Activated CD8-positive, alpha-beta memory T cell treated with anti-CD3 and anti-CD28 coated beads for 24 hours (primary cell): ENCODE data around the gene CD79B.

Source experiments
- DNase-seq: peaks from one replicate; pipeline ENCODE4 v3.0.0-alpha.2; 2020

The CD79B gene

DNA sequence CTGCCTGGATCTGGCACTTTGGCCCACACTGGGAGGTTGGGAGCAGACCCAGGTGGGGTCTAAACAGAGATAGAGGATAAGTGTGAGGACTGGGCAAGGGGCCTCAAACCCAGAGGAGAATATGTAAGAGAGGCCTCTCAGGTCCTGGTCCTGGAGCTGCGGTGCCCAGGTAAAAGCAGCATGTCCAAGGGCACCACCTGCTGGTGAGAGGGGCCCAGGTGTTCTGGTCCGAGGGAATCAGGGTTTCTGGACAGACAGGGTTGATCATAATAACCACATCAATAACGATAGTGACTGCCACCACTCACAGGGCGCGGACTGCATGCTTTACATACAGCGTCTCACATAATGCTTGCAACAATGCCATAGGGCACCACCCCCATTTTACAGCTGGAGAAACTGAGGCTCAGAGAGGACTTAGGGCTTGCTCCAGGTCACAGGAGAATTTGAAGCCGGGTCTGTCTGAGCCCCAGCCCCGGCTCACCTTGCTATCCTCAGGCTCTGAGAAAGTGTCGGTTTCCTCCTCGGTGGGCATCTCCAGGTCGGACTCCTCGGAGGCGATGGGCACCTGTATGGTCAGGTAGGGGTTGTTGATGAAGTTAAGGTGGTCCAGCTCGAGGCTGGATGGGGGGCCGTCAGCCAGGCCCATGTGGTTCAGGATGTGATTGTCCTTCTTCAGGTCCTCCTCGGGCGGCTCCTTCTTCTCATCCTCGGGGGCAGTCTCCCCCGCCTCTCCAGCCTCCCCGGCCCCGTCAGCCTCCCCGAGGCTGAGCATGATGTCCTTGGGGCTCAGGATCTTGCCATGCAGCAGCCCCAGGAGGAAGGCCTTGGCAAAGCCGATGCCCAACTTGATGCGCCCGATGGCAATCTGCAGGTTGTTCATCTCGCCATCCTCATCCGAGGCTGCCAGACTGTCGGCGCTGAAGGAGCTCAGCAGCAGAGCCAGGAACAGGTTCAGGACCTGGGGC is 19.1 kb upstream of the CD79B start:
- DNase-seq, result no peak

DNA sequence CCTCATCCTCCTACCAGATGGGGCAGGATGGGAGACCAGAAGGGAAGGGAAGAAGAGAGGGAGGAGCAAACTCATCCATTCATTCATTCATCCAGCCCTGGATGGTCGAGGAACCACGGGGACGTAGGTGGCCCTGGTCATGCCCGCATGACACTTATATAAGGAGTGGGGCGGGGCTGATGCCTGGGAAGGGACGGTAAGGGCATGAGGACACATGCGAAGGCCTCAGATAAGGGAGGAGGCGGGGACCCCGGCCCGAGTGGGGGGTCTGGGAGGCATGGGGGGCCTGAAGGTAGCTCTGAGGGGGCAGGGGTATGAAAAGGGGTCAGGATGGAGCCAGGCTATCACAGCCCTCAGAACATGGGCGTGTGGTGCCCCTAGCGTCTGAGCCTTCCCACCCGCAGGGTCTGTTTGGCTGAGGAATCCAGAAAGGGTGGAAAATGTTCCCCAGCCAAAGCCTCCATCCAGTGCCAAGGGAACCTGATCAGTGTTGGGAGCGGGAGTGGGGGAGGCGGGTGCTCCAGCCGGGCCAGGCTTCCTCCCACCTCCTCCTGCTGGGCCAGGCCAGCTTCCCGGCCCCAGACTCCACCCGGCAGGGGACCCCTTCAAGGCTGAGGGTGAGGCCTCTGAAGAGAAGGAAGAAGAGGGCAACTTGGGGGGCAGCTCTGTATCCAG is 17.6 kb upstream of the CD79B start:
- DNase-seq, result no peak

DNA sequence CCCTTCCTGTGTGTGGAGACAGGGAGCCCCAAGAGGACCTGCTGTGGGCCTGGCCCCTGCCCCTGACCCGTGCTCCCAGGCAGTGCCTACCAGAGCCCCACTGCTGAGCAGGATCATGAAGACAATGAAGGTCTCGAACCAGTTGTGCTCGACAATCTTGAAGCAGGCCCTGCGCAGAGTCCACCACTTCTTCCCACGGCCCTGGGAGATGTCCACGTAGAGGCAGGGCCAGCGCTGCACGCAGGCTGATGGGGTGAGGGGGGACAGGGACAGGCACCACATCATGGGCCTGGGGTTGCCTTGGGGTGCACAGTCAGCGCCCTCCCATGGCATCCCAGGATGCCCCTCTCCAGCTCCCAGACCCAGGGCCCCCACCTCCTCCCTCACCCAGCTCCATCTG is 16.4 kb upstream of the CD79B start:
- no peak for DNase-seq

DNA sequence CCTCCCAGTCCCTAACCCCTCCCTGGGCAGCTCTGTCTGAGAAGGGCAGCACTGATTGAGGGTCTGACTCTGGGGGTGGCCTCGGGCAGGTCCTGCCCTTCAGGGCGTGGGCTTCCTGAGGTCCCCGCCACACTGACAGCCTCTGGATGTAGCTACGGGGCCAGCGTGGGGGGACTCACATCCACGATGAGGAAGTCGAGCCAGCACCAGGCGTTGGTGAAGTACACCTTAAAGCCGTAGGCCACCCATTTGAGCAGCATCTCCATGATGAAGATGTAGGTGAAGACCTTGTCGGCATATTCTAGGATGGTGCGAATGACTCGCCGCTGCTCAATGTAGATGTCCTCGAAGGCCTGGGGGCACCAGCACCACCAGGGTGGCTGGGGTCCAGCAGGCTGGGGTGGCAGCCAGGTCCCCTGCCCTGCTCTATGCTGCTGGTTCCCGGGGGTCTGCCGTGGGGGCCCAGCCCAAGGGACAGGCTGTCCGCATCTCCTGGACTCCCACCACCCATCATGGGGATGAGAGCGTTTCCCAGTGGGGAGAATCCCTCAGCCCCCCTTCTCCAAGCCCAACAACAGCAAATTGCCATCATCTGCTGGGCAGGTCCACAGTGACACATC is 15.7 kb upstream of the CD79B start:
- DNase-seq, result no peak

DNA sequence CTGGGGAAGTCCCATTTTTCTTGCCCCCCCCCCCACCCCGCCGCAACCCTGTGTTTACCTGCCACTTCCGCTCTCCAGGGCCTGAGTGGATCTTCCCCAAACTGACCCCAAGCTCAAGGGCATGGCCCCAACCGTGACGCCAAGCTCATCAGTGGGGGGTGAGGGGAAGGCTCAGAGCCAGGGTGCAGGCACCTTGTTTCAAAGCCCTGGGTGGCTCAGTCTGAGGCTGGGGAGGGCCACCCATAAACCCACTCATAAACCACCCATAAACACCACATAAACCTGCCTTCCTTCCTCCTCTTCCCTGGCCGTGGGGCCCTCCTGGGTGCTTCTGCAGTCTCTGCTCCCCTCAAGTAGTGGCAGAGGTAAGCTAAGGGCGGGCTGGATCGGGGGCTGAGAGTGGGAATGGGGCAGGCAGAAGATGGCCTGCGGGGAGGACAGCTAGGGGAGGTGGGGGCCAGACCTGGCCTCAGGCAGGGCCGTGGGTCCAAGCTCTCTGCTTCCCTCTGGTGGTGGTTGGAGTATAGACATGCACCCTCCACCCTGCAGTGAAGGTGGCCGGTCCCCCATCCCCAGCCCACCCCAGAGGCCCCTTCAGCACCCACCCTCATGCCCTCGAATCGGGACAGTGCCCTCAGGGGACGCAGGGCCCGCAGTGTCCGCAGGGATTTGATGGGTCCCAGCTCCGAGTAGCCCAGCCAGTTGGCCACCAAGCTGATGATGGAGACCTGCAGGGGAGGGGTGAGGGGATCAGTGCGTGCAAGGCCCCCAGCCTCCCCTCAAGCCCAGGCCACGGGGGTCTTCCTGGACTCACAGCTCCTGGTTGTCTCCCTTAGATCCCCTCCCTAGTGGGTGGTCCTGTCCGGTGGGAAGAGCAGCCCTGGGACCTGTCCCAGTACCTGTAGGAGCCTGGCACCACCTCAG is 14.6 kb upstream of the CD79B start:
- peak; percentile 84 for DNase-seq

DNA sequence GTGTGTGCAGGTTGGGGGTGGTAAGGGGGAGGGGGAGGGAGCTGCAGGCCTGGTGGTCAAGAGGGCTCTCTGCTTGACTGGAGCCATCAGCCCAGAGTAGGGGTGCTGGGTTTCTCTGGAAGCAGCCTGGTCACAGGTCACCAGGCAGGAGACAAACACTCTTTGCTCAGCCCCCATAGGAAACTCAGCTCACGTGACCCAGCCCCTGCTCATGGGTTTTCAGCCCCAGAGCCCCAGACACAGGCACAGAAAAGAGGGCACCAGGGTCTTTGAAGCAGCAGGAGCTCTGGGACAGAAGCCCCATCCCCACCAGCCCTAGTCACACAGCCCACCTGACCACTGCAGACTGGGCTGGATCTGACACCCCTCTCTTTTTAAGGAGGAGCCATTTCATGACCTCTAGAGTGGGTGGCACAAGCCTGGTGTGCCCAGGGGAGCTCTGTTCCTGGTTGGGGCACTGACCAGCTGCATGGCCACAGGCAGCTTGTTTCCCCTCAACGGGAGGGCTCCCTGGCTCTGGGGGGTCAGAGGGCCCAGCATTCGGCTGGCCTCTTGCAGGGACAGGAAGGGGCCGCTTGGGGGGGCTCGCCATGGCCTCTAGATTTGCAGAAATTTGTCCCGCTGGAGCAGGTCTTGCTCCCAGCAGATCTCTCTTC is 13.8 kb upstream of the CD79B start:
- DNase-seq, result no peak

DNA sequence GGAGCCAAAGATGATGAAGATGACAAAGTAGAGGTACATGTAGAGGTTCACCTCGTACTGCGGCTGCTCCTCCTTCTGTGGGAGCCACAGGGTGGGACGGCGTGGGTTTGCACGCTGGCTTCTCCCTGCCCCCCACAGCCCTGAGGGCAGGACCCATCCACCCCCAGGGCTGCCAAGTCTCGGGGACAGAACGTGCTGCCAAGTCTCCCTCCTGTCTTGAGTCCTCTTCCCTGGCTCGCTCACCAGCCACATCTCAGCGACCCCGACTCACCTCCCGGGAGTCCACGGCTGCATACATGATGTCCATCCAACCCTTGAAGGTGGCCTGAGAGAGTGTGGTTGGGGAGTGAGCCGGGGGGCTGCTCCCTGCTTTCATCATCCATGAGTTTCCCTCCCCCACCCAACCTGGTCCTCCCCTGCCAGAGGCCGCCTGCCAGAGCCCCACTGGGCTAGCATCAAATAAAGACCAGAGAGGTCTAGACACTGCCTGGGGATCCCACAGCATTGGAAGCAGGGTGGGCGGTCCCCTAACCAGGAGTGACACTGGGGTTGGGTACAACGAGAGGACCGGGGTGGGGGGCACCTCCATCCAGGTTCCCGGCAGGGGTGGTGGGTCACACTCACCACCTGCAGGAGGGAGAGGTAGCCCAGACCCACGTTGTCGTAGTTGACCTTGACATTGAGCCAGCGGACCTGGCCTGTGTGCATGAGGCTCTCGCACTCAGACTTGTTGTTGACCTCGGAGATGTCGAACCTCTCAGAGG is 12.8 kb upstream of the CD79B start:
- DNase-seq, result no peak

DNA sequence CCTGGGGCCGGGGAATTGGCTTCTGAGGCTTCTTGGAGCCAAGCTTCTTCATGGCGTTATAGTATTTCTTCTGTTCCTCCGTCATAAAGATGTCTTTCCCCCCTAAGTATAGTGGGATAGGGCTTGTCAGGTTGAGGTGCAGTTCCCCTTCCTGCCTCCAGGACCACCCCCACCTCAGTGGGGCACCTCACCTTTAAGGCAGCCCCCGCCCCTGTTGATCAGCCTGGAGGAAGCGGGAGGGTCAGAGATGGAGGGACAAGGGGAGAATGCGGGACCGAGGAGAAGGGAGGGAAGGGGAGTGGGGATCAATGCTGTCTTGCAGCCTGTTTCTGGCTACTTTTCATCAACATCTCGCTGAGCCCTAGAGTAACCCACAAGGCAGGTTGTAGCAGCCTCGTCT is 11.6 kb upstream of the CD79B start:
- DNase-seq, result no peak

DNA sequence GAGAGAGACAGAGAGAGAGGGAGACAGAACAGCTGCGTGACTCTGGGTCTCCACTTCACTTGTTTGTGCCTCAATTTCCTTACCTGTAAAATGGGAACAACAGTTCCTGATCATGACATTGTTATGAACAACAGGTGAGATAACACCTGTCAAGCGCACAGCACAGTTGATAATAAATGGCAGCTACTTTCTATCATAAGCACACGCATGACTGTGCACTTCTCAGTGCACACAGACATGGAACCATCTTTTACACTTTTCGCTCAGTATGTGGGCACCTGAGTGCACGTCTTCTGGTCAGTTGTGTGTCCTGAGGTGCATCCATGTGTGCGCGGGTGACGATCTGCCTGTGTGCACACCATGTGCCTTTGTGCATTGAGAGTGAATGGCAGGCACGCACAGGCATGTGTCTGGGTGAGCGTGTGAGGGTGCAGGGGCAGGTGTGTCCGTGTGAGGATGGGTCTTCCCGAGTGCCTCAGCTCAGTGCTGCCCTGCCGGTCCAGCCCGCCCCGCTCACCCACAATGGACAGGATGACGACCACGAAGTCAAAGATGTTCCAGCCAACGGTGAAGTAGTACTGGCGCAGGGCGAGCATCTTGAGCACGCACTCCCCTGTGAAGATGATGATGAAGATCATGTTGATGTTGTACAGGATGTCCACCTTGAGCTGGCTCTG is 10.3 kb upstream of the CD79B start:
- no peak for DNase-seq

DNA sequence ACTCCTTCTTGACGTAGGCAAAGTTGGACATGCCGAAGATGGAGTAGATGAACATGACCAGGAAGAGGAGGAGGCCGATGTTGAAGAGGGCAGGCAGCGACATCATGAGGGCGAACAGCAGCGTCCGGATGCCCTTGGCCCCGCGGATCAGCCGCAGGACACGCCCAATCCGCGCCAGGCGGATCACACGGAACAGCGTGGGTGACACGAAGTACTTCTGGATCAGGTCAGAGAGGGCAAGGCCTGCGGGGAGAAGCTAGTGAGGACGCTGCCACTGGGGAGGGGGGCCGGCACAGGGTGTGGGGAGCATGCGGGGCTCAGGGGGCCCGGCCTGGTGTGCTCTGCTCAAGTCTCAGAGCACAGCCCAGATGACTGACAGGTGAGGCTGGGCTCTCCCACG is 9.6 kb upstream of the CD79B start:
- no peak for DNase-seq

DNA sequence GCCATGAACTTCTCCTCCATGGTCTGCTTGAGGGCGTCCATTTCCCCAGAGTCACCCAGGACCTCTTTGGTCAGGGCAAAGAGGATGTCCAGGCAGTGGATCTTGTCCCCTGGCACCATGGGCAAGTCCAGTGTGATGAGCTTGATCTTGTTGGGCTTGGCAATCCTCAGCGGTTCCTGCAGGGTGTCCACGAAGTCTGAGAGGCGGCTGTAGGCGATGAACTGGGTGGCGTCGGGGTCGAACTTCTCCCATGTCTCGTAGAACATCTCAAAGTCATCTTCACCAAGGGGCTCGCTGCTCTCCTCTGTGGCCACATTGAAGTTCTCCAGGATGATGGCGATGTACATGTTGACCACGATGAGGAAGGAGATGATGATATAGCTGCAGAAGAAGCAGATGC is 9.0 kb upstream of the CD79B start:
- no peak for DNase-seq

DNA sequence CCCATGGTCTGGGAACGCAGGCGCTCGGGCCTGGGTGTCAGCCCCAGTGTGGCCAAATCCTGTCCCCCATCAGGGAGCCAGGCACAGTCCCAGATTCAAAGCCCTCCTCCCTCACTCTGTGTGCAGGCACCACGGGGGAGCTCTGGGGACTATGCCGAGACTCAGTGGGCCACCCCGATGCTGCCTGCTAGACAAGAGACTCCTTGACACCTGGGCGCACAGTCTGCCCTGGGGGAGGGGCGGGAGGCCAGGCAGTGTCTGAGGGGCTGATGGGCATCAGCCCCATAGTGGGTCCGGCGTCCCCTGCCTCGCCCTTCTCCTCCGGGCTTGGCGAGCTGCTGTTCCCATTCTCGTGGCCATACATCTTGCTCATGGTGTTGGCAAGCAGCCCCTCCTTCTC is 8.5 kb upstream of the CD79B start:
- no peak for DNase-seq

DNA sequence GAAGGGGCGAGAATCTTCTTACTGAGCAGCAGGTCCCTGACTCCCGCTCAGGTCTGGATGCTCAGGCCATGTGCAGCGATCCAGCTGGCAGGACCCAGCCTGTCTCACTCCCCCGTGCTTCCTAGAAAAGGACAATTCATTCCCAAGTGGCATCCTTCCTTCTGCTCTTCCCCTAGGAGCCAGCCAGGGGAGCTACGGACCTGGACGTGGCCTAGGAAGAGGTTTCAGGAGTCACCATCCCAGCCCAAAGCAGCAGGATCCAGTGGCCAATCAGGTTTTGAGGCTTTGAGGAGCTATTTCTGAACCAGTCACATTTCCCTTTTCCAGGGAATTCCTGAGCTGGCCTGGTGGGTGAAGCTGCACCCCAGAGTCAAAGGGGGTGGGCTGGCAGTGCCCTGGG is 7.8 kb upstream of the CD79B start:
- no peak for DNase-seq

DNA sequence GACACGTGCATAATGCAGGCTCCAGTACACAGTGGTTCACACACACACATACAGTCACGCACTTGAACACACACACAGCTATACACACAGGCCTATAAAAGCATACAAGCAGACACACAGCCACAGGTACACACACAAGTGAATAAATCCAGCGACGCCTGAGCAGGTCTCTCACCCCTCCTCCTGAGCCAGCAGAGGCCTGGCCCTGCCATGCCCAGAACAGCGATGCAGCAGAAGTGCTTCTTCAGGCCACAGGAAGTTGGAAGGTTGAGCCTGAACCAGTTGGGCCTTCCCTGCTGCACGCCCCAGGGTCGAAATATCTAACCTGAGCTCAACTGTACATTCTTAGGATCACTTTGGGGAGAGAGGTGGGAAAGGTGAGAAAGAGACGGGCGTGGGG is 7.3 kb upstream of the CD79B start:
- DNase-seq, result no peak

DNA sequence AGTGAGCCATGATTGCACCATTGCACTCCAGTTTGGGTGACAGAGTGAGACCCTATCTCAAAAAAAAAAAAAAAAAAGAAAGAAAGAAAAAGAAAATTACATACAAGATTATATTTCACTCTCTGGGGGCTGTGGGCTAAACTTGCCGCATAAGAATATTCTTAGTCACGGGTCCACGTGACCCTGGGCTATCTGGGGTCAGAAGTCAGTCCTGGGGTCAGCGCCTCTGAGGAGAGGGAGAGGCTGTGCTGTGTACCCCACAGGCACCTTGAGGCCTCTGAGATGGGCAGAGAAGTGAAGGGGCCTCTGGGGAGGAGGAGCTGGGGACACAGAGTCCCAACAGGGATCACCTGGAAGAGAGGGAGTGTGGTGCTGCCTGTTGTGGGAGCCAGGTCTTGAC is 5.8 kb upstream of the CD79B start:
- no peak for DNase-seq

DNA sequence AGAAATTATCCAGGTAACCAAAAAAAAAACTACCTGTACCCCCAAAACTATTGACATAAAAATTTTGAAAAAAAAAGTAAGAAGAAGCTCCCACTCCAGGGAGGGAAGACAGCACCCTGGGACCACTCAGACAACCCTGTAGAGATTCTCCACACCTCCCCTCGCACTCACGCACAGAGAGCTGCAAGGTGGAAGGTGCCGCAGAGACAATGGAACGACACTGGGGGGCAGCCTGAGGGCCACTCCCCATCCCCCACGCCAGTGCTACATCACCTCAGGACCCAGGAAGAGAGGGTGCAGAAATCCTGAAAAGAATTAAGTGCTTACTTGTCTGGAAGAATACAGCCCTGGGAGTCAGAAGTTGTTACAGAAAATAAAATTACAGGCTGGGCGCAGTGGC is 5.2 kb upstream of the CD79B start:
- DNase-seq, result no peak

DNA sequence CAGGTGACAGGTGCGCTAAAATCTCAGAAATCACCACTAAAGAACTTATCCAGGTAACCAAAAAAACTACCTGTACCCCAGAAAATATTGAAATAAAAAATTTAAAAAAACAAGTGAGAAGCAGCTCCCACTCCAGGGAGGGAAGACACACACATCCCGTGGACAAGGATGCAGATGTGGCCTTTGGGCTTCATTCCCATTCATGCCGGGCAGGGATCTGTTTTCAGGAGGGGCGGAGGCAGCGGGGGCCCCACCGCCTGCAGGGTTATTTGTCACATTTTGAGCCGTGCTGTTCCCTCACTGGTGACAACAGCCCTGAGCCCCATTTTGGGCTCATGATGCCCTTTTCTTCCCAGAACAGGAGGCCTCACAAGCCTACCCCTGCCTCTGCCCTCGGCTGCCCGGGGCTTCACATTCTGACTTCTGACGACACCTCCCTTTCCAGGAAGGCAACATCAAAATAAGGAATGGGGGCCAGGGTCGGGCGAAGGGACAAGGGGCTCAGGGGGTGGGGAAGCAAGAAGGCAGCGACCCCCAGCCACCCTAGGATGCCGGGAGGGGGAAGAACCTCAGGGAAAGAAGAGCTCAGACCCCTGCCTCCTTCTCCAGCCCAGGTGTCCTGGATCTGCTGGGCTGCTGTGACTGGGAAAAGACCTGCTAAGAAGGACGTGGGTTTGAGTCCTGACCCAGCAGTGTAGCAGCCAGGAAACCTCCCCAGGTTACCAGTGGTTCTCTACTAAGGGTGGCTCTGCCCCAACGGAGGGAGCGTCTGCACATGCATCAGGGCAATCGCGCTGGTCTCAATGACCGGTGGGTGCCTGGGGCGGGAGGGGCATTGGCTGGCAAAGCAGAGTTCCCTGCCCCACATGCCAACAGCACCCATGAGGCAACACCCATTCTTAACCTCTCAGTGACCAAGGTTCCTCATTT is 2.3 kb upstream of the CD79B start:
- no peak for DNase-seq

DNA sequence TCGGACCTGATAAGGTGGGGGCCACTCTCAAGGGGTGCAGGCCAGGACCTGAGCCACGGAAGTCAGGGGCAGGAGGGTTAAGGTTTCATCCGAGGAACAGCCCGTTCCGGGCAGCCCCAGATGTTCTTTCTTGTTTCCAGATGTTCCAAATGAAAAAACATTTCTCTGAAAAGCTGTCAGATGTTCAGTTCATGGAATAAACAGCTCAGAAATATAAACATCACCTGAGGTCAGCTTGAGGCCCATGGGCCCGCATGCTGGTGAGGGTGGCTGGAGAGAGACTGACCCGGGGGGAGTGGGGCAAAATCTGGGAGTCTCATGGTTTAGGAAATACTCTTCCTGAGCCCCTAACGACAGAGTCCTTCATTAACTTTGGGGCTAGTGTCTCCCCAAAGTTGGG is 1.5 kb upstream of the CD79B start:
- DNase-seq, result no peak

DNA sequence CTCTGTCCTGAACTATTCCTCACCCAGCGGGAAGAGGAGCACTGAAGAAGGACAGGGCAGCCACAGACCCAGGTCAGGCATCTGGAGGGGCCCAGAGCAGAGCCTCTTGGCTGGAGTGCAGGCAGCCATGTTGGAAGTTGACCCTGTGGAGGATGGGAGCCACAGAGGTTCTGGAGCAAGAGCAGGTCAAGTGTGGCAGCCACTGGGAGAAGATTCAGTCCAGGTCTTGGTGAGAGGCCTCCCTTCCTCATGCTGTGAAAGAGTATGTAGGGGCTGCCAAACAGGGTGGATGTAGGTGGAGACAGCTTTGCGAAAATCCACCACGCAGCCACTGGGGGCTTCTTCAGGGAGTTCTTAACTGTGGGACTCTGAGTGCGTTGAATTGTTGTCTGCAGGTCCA is 590 bp upstream of the CD79B start:
- DNase-seq, result no peak
